ENCODE results near the gene EFCAB14. TPM values are rescaled to one million over a fixed set of nuclear protein-coding genes. Genes with fewer than 3 reads are reported as not detected.
"Not testable (repeated sequence)": the region's sequence is repeated elsewhere in the genome, so short reads cannot be mapped to it uniquely, and the experiment has no call there.

Gene EFCAB14
- polyA plus RNA-seq, 4 donors: 90.8 to 124 (median 107) TPM

DNA sequence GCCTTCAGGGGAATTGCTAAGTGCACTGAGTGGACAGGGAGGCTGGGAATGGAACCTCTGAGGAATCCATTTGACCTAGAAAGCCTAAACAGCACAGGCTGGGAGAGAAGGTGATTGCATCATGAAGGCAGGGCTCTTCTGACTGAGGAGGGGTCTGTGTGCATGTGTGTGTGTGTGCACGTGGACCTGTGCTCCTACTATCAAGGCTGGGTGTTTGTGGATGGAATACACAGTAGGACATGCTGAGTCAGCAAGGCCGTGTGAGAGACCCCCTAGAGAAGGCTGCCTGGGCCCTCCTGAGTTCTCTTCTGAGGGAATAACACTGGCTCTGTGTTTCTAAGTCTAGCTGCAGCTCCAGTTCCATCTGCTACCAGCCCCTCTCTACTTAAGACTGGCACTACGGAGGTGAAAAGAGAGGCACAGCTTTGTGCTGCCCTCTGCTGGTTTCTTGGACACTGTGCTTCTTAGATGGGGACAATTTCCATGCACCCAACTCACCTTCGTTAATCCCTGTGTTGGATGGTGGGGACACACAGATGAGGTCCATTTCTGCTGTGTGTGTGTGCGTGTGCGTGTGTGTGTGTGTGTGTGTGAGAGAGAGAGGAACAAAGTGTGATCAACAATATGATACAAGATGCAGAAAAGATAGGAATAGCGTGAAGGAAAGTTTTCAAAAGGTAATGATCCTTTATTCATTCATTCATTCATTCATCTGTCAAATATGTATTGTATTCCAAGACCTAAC lies 6.2 kb upstream of the EFCAB14 start:
- DNase-seq (ENCODE audit: low read depth in 4 of 4, low spot score in 3 of 4): peak; percentile 56 to 73 (median 60)

DNA sequence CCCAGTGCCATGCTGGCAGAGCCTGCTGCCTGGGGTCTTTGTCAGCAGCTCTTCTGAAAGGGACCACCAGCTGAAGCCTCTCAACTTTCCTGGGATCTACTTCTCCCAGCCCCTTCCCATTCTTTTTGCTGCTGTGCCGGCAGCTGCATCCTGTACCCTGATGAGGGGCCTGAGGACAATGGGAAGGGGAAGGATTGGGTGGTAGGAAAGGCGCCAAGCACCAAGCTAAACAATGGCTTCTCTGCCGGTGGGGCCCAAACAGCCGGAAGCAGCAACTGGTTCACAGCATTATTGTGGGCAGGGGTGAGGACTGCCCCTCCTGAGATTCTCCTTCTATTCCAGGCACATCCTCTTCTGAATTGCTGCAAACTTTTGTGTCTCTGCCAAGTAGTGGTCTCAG lies 5.0 kb upstream of the EFCAB14 start:
- DNase-seq (ENCODE audit: low read depth in 4 of 4, low spot score in 3 of 4): no peak

DNA sequence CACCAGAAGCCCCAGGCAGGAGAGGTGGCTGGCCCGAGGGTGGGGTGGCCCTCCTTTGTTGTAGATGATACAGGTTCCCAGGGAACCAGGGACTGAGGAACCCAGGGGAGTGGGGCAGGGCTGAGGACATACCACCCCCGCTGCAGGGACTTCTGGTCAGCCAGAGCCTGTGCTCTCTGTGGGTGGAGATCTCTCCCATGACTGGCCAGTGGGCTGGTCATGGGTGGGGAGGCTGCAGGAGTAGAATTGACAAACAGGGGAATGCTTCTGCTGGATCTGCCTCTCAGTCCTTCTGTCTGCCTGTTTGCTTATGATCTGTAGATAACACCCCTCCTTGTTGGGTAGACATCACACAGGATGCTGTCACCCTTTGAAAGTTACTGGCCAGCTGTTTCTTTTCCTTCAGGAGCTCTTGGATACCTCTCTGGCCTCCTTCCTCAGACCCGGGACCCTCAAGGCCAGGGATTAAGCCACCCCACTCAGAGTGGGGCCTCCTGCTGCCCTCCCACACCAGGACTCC lies 2.8 kb upstream of the EFCAB14 start:
- no peak for DNase-seq (ENCODE audit: low read depth in 4 of 4, low spot score in 3 of 4)

DNA sequence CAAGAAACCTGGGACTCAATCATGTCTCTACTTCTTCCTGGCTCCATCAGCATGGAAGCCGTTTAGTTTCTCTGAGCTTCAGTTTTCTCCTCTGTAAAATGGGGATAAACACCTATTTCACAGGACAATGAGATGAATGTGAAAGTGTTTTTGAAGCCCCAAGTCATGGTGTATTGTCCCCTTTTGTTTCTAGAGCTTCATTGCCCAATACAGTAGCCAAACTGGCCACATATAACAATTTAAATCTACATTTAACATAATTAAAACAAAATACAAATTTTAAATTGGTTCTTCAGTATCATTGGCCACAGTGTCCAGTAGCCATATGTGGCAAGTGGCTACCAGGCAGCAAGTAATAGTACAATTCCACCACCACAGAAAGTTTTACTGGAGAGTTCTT lies 2.3 kb upstream of the EFCAB14 start:
- DNase-seq (ENCODE audit: low read depth in 4 of 4, low spot score in 3 of 4): no peak

DNA sequence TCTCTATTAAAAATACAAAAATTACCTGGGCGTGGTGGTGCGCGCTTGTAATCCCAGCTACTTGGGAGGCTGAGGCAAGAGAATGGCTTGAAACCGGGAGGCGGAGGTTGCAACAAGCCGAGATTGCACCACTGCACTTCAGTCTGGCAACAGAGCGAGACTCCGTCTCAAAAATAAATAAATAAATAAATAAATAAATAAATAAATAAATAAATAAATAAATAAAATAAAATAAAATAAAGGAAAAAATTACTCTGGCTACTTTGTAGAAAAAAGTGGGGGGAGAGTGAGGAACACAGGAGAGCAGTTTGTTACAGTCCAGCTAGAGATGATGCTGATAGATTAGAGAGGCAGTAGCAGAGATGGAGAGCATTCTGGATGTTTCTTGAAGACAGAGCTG lies 1.4 kb upstream of the EFCAB14 start:
- DNase-seq (ENCODE audit: low read depth in 4 of 4, low spot score in 3 of 4): not testable (repeated sequence)

DNA sequence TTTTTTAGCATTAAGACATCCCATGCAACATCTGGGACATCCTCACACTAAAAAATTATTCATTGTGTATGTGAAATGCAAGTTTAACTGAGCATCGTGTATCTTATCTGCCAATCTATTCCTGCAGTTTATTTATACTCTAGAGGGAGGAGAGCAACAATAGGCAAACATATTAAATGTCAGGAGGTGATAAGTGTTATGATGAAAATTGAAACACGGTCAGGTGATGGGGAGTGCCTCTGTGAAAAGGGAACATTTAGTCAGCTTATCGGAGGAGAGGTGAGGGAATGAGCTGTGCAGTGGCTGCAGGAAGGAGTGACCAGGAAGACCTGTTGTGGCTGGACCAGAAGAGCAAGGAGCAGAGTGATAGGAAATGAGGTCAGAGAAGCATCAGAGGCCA lies 775 bp upstream of the EFCAB14 start:
- DNase-seq (ENCODE audit: low read depth in 4 of 4, low spot score in 3 of 4): no peak

DNA sequence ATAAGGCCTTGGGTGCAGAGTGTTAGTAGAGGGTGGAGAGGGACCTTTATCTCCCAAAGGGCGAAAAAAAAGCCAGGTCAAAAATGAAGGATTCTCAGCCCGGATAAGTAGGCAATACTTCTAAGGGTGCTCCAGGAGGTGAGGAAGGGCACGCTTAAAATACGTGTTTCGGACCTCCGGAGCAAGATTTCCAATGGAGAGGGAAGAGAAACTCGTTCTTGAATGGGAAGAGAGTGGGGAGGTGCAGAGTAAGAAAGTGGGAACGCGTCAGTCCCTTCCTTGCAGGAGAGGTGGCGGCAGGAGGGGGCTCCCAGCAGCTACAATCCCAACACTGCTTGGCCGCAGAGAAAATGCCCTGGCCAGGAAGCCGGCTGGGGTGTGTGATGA lies 581 bp downstream of the EFCAB14 start:
- no peak for DNase-seq (ENCODE audit: low read depth in 4 of 4, low spot score in 3 of 4)

DNA sequence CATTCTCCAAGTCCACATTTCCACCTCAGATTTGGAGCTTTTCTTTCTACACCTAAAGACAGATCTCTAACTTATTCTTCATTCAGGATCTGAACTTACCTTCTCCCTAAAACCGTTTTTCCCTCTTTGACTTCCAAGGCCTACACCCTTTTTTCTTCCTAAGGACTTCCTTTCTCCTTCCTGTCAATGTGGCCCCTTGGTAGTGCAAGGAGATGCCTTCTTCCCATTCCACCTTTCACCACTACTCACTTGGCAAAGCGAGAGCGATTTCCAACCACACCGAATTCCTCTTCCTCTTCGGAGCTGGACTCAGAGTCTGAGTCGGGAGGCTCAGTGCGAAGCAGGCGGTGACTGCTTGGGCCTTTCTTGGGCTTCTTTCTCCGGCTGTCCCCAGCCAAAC lies 1.3 kb downstream of the EFCAB14 start:
- no peak for DNase-seq (ENCODE audit: low read depth in 4 of 4, low spot score in 3 of 4)

DNA sequence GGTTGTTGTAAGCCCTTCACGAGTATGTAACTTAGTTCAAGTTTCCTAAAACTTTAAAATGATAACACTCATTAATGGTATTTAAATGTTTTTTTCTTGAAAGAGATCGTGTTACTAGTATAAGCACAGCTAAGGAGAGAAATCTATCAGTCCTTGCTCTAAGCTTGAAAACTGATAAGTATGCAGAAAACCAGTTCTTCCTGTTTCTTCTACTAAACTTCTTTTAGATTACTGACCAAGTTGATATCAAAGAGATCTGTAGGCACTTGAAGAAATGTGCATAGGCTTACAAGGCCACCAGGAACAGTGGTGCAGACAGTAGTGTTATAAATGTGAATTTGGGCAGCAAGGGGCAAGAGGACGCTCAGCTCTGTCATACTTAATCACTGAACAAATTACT lies 3.9 kb downstream of the EFCAB14 start:
- no peak for DNase-seq (ENCODE audit: low read depth in 4 of 4, low spot score in 3 of 4)

DNA sequence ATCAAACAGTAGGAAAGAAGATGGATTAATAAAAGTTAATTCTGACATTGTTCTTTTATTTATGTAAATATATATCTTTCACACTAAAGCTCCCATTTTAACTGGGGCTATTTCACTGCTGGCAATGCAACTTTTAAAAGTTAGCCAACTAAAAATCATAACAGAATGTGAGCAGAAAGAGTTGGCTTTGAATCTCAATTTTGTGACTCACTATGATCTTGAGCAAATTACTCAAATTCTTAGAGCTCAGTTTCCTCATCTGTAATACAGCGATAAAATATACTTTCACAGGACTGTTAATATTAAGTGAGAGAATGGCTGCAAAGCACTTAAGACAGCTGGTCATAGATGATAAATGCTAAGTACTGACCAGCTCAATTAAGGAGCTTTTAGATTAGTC lies 10.8 kb downstream of the EFCAB14 start:
- no peak for DNase-seq (ENCODE audit: low read depth in 4 of 4, low spot score in 3 of 4)

DNA sequence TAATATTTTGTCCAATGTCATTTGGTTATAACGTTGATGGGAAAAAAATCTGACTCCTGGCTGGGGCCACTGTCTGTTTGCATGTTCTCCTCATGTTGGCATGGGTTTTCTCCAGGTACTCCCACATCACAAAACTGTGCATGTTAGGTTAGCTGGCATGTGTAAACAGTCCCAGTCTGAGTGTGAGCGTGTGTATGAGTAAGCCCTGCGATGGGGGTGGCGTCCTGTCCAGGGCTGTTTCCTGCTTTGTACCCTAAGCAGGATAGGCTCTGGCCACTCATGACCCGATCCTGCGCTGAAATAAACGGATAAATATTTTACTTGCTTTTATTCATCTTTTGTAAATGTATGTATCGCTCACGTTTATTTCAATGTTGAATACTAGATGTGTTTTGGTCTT lies 13.5 kb downstream of the EFCAB14 start:
- DNase-seq (ENCODE audit: low read depth in 4 of 4, low spot score in 3 of 4): no peak

DNA sequence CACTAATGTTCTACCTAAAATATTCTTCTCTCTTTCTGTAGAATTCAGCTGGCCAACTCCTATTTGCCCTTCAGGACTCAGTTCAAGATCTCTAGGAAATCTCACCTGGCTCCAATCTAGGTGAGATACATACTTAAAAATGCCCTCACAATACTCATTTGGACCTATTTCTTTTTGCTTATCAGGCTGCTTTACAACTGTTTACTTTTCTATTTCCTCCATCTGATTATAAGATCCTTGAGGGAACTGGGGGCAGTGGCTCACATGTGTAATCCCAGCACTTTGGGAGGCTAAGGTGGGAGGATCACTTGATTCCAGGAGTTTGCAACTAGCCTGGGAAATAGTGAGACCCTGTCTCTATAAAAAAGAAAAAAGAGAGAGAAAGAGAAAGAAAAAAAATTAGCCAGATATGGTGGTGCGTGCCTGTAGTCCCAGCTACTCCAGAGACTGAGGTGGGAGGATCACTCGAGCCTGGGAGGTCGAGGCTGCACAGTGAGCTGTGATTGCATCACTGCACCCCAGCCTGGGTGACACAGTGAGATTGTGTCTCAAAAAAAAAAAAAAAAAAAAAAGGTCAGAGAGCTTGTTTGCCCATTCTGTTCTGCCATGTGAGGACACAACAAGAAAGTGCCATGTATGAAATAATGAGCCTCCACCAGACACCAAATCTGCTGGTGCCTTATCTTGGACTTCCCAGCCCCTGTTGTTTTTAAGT lies 14.8 kb downstream of the EFCAB14 start:
- DNase-seq (ENCODE audit: low read depth in 4 of 4, low spot score in 3 of 4): no peak

DNA sequence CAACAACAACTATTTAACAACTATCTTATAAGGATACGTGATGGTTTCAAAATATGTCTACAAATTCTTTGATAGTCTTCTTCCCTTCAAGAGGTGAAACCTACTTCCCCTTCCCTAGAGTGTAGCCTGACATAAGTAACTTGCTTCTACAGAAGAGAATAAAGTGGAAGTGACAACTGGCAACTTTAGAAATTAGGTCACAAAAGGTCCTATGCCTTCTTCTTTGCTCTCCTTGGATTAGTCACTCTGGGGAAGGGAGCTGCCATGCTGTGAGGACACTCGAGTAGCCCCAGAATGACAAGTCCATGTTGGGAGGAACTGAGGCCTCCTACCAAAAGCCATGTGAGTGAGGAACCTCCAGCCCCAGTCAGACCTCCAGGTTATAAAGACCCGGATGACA lies 19.2 kb downstream of the EFCAB14 start:
- no peak for DNase-seq (ENCODE audit: low read depth in 4 of 4, low spot score in 3 of 4)

DNA sequence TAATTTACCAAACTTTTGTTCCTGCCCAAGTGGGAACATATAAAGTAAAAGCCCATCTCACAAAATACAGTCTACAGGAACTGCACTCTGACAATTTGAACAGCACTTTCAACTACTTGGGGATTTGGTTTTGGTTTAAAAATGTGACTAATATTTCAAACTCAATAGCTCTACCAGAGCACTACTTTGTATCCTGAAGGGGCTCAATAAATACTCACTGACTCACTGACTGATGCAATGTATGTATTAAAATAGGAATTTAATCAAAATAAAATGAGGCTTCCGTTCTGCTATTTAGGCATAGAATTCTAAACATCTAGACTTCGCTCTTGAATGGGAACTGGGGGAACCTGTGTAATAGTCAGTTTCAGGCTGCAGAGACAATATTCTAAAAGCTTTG lies 21.9 kb downstream of the EFCAB14 start:
- no peak for DNase-seq (ENCODE audit: low read depth in 4 of 4, low spot score in 3 of 4)

DNA sequence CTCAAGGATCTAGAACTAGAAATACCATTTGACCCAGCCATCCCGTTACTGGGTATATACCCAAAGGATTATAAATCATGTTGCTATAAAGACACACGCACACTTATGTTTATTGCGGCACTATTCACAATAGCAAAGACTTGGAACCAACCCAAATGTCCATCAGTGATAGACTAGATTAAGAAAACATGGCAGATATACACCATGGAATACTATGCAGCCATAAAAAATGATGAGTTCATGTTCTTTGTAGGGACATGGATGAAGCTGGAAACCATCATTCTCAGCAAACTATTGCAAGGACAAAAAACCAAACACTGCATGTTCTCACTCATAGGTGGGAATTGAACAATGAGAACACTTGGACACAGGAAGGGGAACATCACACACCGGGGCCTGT lies 24.2 kb downstream of the EFCAB14 start:
- not testable (repeated sequence) for DNase-seq (ENCODE audit: low read depth in 4 of 4, low spot score in 3 of 4)

DNA sequence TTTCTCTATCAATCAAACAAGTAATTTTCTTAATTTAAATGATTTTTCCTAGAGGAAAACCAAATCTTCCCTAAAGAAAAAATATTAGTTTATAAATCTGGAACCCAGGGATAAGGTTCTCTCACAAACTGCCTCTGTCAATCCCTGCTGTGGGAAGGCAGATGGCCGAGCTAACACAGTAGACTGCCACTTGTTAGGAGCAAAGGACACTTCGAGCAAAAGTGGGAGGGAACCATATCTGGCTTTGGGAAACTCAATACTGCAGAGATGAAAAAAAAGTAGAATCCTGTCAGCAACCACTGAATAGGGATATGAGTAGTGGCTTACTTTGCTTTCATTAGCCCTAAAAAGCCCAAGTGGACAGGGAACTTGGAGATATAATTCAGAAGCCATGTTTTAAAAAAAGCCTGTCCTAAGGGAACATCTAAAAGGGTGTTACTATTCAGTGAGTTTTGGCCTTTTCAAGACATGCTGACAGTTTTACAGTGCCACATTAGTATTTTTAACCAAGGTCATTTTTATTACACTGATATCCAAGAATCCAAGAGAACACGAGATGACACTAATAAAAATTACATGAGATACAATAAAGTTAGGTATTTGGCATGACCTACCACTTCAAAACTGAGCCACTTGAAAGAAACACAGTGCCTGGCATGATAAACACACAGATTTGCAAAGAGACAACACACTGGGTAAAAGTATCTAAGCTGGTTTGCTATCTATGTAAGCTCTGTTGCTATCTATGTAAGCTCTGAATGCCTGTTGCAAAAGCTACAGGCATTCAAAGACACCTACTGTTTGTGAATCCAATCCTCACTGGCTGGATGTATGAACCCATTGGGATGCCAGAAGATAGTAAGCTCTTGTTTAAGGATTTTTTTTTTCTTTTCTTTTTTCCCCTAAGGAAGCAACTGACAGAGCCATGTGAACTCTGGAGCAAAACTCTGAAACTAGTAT lies 25.8 kb downstream of the EFCAB14 start:
- DNase-seq (ENCODE audit: low read depth in 4 of 4, low spot score in 3 of 4): no peak

DNA sequence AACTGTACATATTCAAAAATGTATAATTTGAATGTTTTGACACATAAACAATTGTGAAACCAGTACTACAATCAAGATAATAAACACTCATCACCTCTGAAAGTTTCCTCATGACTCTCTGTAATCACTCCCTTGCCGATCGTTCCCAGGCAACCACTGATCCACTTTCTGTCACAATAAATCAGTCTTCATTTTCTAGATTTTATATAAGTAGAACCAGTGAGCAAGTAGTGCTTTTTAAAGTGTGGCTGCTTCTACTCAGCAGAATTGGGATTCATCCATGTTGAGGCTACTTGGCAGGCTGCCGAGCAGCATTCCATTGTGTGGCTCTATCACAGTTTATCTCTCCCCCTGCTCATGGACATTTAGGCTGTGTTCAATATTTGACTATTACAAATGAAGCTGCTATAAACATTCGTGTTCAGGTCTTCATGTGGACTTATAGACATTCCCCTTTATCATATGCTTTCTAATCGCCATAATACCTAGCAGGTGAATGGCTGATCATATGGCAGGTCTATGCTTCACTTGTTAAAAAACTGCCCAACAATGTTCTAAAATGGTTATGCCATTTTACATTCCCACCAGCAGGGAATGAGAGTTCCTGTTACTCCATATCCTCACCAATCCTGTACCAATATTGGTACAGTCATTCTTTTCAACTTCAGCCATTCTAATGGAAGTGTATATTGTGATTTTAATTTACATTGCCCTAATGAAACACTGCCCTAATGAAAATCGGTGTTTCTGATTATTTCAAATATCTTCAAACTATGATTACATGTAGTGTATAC lies 26.7 kb downstream of the EFCAB14 start:
- no peak for DNase-seq (ENCODE audit: low read depth in 4 of 4, low spot score in 3 of 4)

DNA sequence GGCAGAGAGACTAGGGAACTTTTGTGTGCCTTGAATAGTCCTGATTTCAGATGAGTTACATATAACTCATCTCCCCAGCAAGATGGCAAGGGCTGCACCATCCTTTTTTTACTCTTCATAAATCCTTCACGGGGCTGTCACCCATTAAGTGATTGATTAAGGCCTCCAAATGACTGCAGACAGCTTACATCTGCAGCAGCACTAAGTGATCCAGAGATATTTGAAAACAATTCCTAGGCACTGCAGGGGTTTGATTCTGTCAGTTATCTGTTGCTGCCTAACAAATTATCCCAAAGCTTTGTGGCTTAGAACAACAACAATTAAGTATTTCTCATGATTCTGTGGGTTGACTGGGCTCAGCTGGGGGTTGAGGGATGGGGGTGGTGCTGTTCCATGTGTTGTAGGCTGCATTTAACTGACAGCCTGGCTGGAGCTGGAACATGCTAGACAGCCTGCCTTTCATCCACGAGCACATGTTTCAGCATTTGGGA lies 27.9 kb downstream of the EFCAB14 start:
- no peak for DNase-seq (ENCODE audit: low read depth in 4 of 4, low spot score in 3 of 4)

DNA sequence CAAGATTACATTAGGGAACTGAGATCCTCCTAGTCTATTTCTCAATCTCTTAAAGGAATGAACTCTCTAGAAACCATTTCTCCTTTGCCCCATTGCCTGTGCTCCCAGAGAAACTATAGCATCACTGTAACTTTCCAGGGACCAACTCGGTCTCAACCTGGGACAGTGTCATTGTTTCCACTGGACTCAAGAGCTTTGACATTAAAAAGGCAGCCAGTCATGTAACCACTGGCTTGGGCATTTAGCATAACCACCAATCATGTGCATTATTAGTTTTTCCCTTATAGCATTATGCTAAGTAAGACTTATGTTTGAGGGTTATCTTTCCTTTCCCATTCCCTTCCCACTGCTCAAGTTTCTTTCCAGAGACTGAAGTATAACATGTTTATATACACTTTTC lies 29.0 kb downstream of the EFCAB14 start:
- DNase-seq (ENCODE audit: low read depth in 4 of 4, low spot score in 3 of 4): no peak

DNA sequence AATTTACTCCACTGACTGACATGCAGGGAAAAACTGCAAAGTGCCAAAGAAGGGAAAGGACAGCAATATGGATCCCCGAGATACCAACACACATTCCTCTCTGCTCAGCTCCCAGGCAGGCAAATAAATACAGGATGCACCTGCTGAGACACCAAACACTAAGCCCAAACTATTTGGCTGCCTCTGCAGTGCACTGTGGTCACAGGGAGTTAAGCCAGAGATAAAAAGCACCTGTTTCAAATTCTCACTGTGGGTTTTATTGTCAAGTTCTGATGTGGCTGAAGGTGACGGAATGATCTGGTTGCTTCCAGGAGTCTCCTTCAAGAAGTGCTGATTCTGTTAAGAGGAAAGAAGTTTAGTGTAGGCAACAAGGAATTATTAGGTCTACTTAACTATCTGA lies 29.6 kb downstream of the EFCAB14 start:
- no peak for DNase-seq (ENCODE audit: low read depth in 4 of 4, low spot score in 3 of 4)
